ENCODE data around the gene FNIP2. TPM values are rescaled to one million over a fixed set of nuclear protein-coding genes. Genes with fewer than 3 reads are reported as not detected.

The FNIP2 gene
- total RNA-seq, 2 donors from 2014 or later: 8.6 to 11.5 TPM

- Histone ChIP-seq H3K27ac (ENCODE audit: low read depth, low read length) (no peak overlapping the region), H3K27me3 (ENCODE audit: control insufficient read depth, insufficient read depth, low read length, poor library complexity, severe bottlenecking) (no peaks in the 10 kb centered on the region), H3K4me1 (ENCODE audit: control insufficient read depth, insufficient read depth, low read length) (no peaks in the 10 kb centered on the region), H3K36me3 (ENCODE audit: control insufficient read depth, insufficient read depth, low read length) (no peaks in the 10 kb centered on the region), H3K9me3 (ENCODE audit: control insufficient read depth, low read length) (no peaks in the 10 kb centered on the region), H3K4me3 (ENCODE audit: low read length) (no peak overlapping the region), H3K9ac (ENCODE audit: extremely low read depth, low read length, poor library complexity, severe bottlenecking) (no peak overlapping the region)
- Mint-ChIP-seq H3K4me3 (no peak overlapping the region), H3K9me3 (no peaks in the 10 kb centered on the region), H3K36me3 (ENCODE audit: low read depth) (no peaks in the 10 kb centered on the region), H3K27ac (no peak overlapping the region), H3K4me1 (no peaks in the 10 kb centered on the region), H3K27me3 (ENCODE audit: insufficient read depth) (no peaks in the 10 kb centered on the region)
- TF ChIP-seq CTCF (conservative IDR thresholded peaks at IDR 0.05): no peak
- WGBS, 2 experiments (ENCODE audit: insufficient coverage in 1 of 2, insufficient read length in 1 of 2): 89 to 96% methylated on average over 6 of the region's 6 CpGs
- DNase-seq: no peak
These were observed 167.4 kb downstream of the FNIP2 start for GRCh38 chr4:158936238-158936637.

- no peak for DNase-seq
- Mint-ChIP-seq H3K9me3 (no peaks in the 10 kb centered on the region), H3K36me3 (ENCODE audit: low read depth) (no peaks in the 10 kb centered on the region), H3K4me3 (no peak overlapping the region), H3K4me1 (no peaks in the 10 kb centered on the region), H3K27me3 (ENCODE audit: insufficient read depth) (no peaks in the 10 kb centered on the region), H3K27ac (no peak overlapping the region)
- 89 to 95% methylated on average over 3 to 4 of the region's 4 CpGs for WGBS, 2 experiments (ENCODE audit: insufficient coverage in 1 of 2, insufficient read length in 1 of 2)
- H3K9me3 ChIP-seq (ENCODE audit: control insufficient read depth, low read length): no peaks in the 10 kb centered on the region
- no peak for TF ChIP-seq CTCF (conservative IDR thresholded peaks at IDR 0.05)
- no peaks in the 10 kb centered on the region for H3K4me1 ChIP-seq (ENCODE audit: control insufficient read depth, insufficient read depth, low read length)
- no peak overlapping the region for H3K9ac ChIP-seq (ENCODE audit: extremely low read depth, low read length, poor library complexity, severe bottlenecking)
- H3K27me3 ChIP-seq (ENCODE audit: control insufficient read depth, insufficient read depth, low read length, poor library complexity, severe bottlenecking): no peaks in the 10 kb centered on the region
- no peaks in the 10 kb centered on the region for H3K36me3 ChIP-seq (ENCODE audit: control insufficient read depth, insufficient read depth, low read length)
- no peak overlapping the region for H3K27ac ChIP-seq (ENCODE audit: low read depth, low read length)
- no peak overlapping the region for H3K4me3 ChIP-seq (ENCODE audit: low read length)
These were observed 169.6 kb downstream of the FNIP2 start for GRCh38 chr4:158938220-158939044.

- 86% methylated on average over 2 of the region's 2 CpGs; no CpG with 5 or more reads in 1 of the 2 experiments for WGBS, 2 experiments (ENCODE audit: insufficient coverage in 1 of 2, insufficient read length in 1 of 2)
- H3K9ac ChIP-seq (ENCODE audit: extremely low read depth, low read length, poor library complexity, severe bottlenecking): no peak overlapping the region
These were observed 171.4 kb downstream of the FNIP2 start for GRCh38 chr4:158940271-158940670.

More at GRCh38 chr4:158940271-158940670, 171.4 kb downstream of the FNIP2 start:
- Mint-ChIP-seq H3K4me1 (no peaks in the 10 kb centered on the region), H3K4me3 (no peak overlapping the region), H3K36me3 (ENCODE audit: low read depth) (no peaks in the 10 kb centered on the region), H3K9me3 (no peaks in the 10 kb centered on the region), H3K27ac (no peak overlapping the region), H3K27me3 (ENCODE audit: insufficient read depth) (no peaks in the 10 kb centered on the region)
- no peaks in the 10 kb centered on the region for H3K27me3 ChIP-seq (ENCODE audit: control insufficient read depth, insufficient read depth, low read length, poor library complexity, severe bottlenecking)
- DNase-seq: no peak
- H3K4me1 ChIP-seq (ENCODE audit: control insufficient read depth, insufficient read depth, low read length): no peaks in the 10 kb centered on the region
- no peak overlapping the region for H3K4me3 ChIP-seq (ENCODE audit: low read length)
- H3K9me3 ChIP-seq (ENCODE audit: control insufficient read depth, low read length): no peaks in the 10 kb centered on the region
- H3K27ac ChIP-seq (ENCODE audit: low read depth, low read length): no peak overlapping the region
- TF ChIP-seq CTCF (conservative IDR thresholded peaks at IDR 0.05): no peak
- H3K36me3 ChIP-seq (ENCODE audit: control insufficient read depth, insufficient read depth, low read length): no peaks in the 10 kb centered on the region

Measured in endodermal cell (in vitro differentiated cells).